GM19324 (cell line): ENCODE measurements around the gene CALB2.

ENCODE experiments used
- ATAC-seq: cut with Tn5 transposase; IDR thresholded peaks from one replicate; pipeline ENCODE4 v1.9.1; 2021; ENCODE audit warnings: mild to moderate bottlenecking, moderate library complexity; ENCODE audit not compliant: unreplicated experiment, low FRiP score

Gene CALB2

DNA sequence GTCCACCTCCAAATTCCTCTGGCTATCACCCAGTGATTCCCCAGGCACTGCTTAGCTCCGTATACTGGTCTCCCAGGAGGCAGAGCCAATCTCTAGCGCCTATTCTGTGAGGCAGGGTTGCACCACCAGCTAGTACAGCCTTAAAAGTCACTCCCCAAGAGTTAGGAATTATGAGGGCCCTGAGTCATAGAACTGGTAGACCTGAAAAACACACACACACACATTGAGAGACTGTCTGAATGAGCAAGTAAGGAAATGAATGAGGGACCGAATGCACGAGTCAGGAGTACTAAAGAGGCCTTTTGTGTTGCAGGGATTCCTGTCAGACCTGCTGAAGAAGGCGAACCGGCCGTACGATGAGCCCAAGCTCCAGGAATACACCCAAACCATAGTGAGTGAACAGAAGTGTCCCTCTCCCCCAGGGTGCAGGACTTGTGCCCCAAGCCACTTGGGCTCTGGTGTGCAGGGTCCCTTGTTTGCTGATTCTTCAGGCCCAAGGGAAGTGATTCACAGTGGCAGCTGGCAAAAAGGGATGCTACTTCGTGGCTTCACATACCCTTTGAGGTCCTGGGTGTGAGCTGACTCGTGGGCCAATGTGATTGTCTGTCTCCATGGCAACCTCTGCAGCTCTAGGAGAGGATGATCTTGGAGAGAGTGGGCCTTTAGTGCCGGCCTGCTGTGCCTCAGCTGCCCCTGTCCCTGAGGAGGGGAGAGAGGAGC is 24.7 kb downstream of the CALB2 start:
- ATAC-seq: no peak

DNA sequence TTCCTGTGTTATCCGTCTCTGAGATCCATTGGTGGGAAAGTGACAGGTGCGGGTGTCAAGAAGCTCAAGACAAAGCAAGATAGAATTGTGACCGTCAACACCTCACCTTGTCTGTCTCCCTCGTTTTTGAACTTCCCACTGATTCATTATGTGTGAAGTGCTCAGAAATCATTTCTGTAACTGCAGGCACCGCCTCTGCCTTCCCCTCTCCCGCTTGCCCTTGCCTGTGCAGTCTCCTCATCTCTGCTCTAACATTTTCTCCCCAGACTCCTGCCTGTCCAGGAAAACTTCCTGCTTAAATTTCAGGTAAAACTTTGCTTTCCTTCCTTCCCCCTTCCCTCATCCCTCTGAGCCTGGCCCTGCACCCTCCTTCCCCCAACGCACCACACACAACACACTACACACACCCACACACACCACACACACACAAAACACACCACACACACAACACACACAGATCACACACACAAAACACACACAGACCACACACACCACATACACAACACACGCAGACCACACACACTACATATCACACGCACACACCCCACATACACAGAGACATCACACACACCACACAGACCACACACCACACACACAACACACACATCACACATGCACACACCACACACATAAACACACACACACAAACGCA is 25.7 kb downstream of the CALB2 start:
- no peak for ATAC-seq

DNA sequence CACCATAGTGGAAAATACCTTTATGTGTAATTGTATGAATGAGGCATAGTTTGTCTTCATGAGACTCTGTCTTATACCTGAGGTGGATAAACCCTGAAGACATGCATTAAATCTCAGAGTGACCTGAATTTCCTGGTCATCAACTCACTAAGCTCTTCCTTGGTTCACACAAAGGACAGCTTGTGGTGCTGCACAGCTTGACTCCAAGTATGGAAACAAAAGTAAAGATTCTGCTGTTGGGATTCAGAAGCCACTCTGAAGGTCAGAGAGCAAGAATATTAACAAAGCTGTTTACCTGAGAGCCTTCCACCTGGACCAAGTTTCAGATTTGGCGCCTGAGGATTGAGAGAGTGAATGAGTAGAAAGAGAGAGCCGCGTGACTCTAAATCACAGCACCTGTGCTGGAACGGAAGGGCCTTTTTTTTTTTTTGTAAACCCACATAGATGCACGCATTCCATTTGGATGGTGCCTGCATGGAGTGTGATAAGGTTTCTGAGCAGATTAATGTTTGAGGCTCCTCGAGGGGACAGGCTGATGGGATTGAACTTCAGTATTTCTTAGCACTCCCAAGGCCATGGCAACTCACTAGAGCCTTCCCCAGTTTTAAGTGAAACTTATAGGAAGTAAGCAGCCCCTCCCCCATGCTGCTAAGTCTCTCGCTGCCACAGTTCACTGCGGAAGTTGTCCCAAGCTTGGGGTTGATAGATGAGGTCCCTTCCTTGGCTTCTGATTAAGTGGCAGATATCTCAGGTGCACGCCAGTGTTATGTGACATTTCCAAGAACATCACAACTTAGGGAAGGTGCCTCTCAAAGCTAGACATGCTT is 28.7 kb downstream of the CALB2 start:
- no peak for ATAC-seq

GRCh38 chr16:71389330-71389729 is 30.8 kb downstream of the CALB2 start:
- no peak for ATAC-seq

DNA sequence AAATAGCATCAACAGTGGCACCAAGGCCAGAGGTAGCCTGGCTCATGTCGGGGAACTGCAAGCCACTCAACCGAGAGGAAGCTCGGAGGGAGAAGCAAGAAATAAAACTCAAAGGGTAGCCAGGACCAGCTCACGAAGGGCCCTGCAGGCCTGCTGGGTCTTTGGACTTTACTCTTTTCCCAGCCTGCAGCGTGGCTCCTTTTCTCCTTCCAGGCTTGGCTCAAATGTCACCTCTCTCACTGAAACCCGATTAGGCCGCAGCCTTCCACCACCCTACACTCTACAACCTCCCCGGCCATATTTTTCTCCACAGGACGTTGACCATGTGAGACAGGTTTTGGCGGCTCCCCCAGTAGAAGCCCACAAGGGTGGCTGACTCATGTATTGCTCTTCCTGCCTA is 38.1 kb downstream of the CALB2 start:
- ATAC-seq: no peak

DNA sequence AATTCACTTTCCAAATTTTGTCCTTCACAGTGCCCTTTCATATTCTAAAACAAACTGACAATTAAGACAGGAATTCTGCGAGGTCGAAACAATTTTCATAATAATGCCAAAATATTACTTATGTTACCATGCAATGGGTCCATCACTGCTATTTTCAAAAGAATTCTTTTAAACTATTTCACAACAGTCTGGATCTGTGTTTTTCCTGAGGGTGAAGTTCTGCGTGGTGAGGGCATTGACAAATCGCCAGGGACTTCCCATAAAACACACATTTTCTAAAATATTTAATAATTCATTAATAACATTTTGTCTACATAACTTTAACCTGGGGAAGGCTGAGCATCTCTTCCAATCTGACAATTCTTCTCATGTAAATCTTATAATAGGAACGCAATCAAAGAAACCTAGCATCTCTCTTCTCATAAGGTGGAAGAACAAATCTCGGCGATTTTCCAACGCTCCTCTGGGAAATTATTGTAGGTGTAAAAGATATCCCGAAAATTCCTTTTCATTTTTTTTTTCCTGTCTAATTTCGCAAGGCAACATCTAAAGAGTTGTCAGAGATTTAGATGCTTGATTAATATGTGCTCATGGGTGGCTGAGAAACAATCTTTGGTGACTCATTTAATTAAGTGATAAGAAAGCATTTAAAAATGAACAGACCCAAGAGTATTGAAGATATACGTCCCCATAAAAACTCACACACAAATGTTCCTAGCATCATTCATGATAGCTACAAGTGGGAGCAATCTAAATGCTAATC is 41.5 kb downstream of the CALB2 start:
- ATAC-seq: no peak

DNA sequence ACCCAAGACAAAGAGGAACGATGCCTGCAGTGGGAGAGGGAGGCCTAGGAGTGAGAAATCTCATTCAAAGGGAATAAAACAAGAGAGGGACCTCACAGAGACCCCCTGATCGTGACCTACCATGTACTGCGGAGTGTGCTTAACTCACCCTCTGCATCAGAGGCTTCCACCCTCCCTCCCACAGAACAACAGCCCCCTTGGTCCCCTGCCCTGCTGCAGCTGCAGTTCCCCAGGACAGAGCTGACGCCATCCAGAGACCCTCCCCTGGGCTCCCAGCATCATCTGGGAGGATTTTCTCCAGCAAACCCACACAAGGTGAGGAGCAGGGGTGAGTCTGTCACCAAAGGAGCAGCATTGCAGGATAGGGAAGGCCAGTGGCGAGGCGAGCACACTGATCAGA is 43.5 kb downstream of the CALB2 start:
- ATAC-seq: no peak

- no peak for ATAC-seq
Observed at GRCh38 chr16:71402674-71403073, 44.2 kb downstream of the CALB2 start.

- no peak for ATAC-seq
Observed at GRCh38 chr16:71404364-71404763, 45.8 kb downstream of the CALB2 start.

DNA sequence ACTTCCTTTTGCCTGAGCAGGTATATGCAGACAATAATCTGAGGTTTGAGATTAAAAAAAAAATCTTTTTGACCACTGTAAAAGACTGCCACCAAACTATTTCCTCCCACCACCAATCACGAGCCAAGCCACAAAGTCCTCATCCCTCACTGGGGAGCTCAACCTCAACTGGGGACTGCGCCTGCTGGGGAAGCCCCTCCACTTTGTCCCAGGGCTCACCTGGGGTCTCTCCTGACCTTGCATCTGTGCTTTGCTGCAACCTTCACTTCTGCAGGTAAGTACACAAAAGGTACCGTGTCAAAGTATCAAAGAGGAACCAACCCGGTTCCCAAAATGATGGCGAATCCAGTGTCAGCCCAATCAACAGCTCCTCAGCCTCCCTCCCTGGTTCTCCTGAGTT is 47.8 kb downstream of the CALB2 start:
- no peak for ATAC-seq

DNA sequence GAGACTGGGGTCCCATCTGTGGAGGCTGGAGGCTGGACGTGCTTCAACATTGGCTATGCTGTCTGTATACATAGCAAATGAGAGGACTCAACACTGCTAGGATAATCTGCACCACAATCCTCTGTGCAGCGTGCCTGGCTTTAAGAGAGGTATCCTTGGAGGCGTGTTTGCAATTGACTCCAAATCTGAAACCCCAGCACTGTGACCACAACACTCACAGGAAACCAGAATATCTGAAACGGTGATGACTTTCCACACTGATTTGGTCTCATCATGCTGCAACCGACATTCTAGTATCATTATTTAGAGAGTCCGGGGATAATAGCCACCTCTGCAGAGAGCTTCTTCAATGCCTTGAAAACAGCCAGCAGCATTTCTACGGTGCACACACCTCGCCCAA is 48.2 kb downstream of the CALB2 start:
- no peak for ATAC-seq

GRCh38 chr16:71407731-71408130 is 49.2 kb downstream of the CALB2 start:
- no peak for ATAC-seq

DNA sequence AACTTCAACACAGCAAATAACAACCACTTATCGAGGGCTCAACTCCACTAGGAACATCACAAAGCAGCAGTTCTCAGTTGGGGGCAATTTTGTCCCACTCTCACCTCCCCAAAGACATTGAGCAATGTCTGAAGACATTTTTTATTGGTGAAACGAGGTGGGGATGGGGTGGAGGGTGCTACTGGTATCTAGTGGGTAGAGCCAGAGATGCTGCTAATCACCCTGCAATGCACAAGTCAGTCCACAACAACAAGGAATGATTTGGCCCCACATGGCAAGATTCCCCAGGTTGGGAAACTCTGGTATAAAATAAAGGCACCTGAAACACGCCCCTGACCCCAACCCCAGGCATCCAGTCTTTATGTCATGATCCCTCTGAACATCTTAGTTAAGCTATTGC is 50.0 kb downstream of the CALB2 start:
- no peak for ATAC-seq

DNA sequence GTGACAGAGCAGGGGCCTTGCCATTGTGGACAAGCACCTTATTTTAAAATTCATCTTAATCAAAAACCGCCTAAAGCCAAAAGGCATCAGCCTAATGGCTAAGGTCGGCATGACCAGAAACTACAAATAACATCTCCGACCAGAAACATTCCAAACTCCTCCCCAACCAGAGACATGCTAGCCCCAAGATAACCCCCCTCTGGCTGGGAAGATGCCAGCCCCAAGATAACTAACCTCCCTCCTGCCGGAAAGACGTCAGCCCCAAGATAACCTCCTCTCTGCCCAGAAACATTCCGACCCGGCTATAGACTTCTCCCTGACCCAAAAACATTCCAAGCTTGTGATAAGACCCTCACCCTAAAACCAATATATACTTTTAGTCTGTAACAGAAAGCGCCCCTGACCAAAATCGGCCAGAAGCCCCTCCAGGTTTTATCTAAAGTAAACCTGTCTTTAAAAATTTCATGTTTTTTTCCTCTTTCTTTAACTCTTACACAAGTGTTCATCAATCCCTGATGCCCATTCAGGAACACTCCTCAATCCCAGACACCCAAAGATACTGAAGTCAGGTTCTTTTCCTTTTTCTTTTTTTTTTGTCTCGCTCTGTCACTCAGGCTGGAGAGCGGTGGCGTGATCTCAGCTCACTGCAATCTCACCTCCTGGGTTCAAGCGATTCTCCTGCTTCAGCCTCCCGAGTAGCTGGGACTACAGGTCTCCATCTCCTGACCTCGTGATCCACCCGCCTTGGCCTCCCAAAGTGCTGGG is 50.7 kb downstream of the CALB2 start:
- ATAC-seq: no peak

DNA sequence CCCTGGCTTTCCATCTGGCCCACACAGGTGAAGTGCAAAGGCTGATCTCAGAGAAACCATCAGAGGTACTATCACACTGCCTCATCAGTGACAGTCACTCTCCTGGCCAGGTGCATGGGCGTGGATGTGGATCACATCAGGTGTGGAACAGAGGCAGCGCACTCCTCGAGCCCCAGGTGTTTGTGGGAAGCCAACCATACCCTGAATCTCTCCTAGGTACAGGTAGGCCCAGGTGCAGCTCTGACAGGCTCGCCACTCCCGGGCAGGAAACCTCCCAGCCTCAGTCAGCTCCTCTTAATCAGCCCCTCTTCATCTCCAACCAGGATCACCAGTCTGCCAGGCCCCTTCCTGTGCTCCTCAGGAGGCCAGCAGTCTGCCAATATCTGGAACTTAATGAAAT is 51.6 kb downstream of the CALB2 start:
- ATAC-seq: no peak

DNA sequence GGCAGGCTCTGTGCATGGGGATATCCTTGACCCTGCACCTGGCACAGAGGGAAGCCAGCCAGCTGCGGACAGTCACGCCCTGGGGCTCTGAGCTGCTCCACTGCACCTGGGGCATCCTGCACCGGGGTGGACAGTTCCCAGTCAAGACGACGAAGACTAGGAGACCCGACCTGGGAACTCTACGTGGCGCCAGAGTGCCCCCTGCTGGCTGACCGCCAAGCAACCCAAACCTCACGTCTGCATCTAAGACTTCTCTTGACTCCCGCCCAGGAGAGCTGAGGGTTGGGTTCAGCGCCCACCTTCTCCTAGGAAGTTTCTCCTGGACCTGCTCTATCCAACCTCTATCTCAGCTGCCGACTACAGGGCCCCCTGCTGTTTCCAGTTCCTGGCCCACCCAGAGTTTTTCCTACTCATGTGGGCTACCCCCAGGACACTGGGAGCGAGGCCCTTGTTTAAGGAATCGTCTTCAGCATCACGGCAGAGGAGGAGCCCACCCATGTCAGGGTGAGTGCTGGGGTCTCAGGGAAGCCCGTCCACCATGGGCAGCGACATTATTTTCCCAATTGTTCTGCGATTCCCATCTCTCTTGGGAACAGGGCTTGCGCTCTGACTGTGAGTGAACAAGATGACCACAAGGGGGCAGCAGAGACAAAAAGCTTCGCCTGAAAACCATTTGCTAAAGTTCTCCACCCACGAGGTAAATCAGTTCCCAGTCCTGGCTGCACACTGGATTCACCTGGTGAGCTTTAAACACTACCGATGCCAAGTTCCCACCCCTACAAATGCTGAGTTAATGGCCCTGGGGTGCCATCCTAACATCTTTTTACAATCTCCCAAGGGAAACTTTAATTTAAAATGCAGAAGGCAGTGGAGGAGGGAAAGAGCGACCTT is 54.0 kb downstream of the CALB2 start:
- no peak for ATAC-seq

DNA sequence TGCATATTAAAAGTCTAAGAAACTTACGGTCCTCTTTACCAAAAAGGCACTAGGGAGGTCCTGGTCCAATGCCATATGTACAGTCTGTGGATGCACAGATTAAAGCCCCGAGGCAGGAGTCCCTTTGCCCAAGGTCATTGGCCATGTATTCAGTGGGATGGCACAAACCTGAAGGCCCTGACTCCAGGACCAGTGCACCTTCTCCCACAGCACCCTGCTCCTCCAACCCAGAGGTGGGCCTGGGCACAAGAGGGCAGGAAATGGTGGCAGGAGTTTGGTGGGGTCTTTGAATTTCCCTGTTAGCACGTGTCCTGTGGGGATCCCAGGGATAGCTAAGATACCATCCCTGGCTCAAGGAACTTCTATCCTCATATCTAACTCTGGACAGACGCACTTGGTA is 54.8 kb downstream of the CALB2 start:
- ATAC-seq: no peak

- ATAC-seq: no peak
Observed at GRCh38 chr16:71414038-71414437, 55.5 kb downstream of the CALB2 start.

- ATAC-seq: no peak
Observed at GRCh38 chr16:71421911-71422310, 63.4 kb downstream of the CALB2 start.
